HUES48 (cell line): Measurements from ENCODE around the gene ERC1.
A peak's percentile ranks its signal among the peaks of the same experiment; 100 is the strongest.

ENCODE experiments used
- H3K27ac ChIP-seq: one replicate; pipeline ENCODE4 v1.7.0; 2013; ENCODE audit warnings: low read depth, low read length, inconsistent platforms
- H3K27me3 ChIP-seq: 2 replicates; pipeline ENCODE4 v1.6.1; 2013; ENCODE audit warnings: mild to moderate bottlenecking, low read length; ENCODE audit not compliant: control insufficient read depth, insufficient read depth
- H3K36me3 ChIP-seq: 2 replicates; pipeline ENCODE4 v1.6.1; 2013; ENCODE audit warnings: low read length; ENCODE audit not compliant: control insufficient read depth, insufficient read depth
- H3K4me1 ChIP-seq: 2 replicates; pipeline ENCODE4 v1.6.1; 2013; ENCODE audit warnings: mild to moderate bottlenecking, low read length; ENCODE audit not compliant: control insufficient read depth, insufficient read depth
- H3K4me3 ChIP-seq: 2 replicates; pipeline ENCODE4 v1.5.1; 2013; ENCODE audit warnings: mild to moderate bottlenecking, low read depth, low read length
- H3K9ac ChIP-seq: 2 replicates; pipeline ENCODE4 v1.6.1; 2013; ENCODE audit warnings: mild to moderate bottlenecking, low read depth, low read length, moderate library complexity
- H3K9me3 ChIP-seq: 2 replicates; pipeline ENCODE4 v1.6.1; 2013; ENCODE audit warnings: low read length; ENCODE audit not compliant: control insufficient read depth, insufficient read depth

The ERC1 gene

DNA sequence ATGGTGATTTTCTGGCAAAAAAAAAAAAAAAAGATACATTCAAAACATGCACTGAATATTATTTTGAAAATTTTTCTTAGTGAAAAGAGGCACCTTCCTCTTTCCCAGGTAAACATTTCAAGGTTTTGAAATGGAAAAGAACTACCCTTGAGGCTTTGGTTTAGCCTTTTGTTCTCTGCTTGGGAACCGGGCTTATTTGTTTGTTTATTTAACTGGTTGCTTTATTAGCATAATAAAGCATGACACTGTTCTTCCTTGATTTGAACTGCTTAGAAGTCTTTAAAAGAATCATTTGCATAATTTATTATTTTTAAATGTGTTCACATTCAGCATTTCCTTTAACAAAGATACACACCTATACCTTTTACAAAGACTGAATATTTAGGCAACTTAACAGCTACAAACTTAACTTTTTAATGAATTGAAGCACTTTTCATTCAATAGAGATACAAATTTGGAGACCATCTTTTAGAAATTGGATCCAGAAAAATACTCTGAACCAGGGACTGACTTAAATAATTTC lies 428.9 kb downstream of the ERC1 start:
- Histone ChIP-seq H3K9ac (no peak overlapping the region), H3K36me3 (no peaks in the 10 kb centered on the region), H3K27ac (peak overlapping the region; percentile 94), H3K4me1 (peaks cover 20% of the 10 kb centered on the region), H3K9me3 (peaks cover 7% of the 10 kb centered on the region), H3K27me3 (peaks cover 4% of the 10 kb centered on the region; the same call in 1 of the 2 replicates), H3K4me3 (no peak overlapping the region)

DNA sequence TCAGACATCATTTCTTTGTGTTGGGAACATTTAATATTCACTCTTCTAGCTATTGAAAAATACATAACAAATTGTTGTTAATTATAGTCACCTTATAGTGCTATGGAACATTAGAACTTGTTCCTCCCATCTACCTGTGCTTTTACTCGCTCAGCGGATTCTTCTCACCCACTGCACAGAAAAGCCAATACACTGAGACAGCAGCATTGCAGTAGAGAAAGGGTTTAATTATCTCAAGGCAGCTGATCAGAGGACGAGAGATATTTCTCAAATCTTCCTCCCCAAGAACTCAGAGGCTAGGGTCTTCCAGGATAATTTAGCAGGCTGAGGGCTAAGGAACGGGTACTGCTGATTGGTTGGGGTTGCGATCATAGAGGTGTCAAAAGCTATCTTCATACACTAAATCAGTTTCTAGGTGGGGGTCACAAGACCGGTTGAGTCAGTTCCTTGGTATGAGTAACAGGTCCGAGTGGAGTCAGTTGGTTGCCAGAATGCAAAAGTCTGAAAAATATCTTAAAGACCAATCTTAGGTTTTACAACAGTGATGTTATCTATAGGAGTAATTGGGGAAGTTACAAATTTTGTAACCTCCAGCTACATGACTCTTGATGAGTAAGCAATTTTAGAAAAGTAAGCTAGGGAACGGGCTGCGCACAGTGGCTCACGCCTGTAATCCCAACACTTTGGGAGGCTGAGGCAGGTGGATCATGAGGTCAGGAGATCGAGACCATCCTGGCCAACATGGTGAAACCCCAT lies 430.2 kb downstream of the ERC1 start:
- Histone ChIP-seq H3K27me3 (peaks cover 4% of the 10 kb centered on the region; the same call in 1 of the 2 replicates), H3K27ac (no peak overlapping the region), H3K36me3 (no peaks in the 10 kb centered on the region), H3K9me3 (peaks cover 7% of the 10 kb centered on the region), H3K4me3 (no peak overlapping the region), H3K4me1 (peaks cover 19% of the 10 kb centered on the region), H3K9ac (no peak overlapping the region)

DNA sequence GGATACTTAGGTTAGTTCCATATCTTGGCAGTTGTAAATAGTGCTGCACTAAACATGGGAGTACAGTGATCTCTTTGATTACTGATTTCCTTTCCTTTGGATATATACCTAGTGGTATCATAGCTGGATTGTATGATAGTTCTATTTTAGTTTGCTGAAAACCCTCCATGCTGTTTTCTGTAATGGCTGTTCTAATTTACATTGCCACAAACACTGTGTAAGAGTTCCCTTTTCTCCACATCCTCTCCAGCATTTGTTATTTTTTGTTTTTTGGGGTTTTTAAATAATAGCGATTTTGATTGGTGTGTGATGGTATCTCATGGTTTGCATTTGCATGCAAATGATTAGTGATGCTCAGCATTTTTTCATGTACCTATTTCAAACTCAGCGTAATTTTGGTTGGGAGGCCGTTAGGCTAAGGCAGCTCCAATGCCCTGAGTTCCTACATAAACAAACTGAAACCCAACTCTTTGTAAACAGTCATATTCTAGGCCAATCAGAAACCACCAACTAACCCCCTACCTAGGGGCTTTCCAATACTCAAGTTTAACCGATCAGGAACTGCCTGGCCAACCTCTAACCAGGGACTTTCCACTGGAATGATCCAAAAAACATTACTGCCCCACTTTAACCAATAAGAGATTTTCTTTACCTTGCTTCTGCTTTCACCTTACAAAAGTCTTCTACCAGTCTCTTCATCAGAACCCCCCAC lies 431.7 kb downstream of the ERC1 start:
- H3K4me3 ChIP-seq = no peak overlapping the region
- peaks cover 4% of the 10 kb centered on the region; the same call in 1 of the 2 replicates for H3K27me3 ChIP-seq
- H3K36me3 ChIP-seq = no peaks in the 10 kb centered on the region
- peaks cover 7% of the 10 kb centered on the region for H3K9me3 ChIP-seq
- H3K27ac ChIP-seq = no peak overlapping the region
- H3K9ac ChIP-seq = no peak overlapping the region
- H3K4me1 ChIP-seq = peaks cover 10% of the 10 kb centered on the region

DNA sequence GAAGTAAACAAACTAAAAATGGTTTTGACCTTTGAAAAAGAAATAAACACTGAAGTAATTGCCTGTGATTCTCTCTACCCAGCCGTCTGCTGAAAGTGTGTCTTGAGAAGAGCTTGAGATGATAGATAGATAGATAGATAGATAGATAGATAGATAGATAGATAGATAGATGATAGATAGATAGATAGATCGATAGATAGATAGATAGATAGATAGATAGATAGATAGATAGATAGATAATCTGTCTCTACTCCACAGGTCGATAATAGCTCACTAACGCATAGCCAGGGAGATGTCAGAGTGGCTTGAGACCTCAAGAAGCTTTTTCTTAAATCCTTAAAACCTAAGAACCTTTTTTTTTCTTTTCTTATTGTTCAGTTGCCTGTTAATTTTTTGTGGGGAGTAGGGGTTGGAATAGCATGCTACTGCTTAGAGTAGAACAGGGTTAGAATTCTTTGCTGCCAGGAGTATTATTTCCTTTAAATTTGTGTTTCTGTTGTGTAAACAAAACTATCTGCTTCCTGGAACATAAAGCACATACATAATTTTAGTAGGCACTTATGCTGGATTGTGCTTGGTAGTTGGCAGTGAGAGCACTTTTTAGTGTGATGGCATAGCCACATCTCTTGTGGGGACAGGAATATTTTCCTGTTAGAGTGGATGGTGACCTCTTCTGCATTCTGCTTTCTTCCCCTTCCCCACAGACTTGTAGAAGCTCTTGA lies 433.8 kb downstream of the ERC1 start:
- no peaks in the 10 kb centered on the region for H3K27me3 ChIP-seq
- no peak overlapping the region for H3K27ac ChIP-seq
- peaks cover 7% of the 10 kb centered on the region for H3K9me3 ChIP-seq
- no peak overlapping the region for H3K9ac ChIP-seq
- H3K36me3 ChIP-seq = no peaks in the 10 kb centered on the region
- no peak overlapping the region for H3K4me3 ChIP-seq
- no peaks in the 10 kb centered on the region for H3K4me1 ChIP-seq

DNA sequence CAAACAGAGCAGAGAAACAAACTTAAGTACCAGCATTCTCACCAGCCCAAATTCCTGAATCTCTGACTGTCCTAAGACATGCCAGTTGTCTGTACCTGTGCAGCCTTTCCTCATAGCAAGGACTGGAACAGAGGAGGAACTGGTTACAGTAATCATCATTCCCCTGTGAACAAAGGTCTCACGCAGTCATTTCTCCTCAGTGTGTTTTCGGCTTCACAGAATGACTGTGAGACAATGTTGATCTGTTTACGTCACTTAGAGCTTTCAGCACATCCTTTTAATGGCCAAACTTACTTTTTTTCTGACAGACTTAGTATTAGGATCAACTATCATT lies 434.3 kb downstream of the ERC1 start:
- Histone ChIP-seq H3K4me1 (no peaks in the 10 kb centered on the region), H3K27ac (no peak overlapping the region), H3K27me3 (no peaks in the 10 kb centered on the region)

DNA sequence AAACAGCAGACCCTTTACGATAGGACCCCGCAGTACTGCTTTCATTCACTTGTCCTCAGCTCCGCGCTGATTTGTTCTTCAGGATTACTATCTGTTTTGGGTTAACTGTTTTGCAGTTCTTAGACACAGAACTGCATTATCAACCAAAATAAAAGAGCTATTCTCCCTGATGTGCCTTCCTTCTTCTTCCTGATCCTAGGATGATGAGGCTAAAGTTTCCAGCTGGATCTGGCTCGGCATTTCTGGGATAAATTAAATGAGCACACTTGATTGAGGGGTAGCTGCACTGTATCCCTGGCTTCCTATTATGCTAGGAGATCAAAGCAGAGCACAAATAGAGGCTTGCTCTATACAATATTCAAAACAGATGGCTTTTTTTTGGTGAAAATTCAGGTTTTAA lies 437.6 kb downstream of the ERC1 start:
- H3K4me1 ChIP-seq = no peaks in the 10 kb centered on the region

More for the DNA sequence above, 434.3 kb downstream of the ERC1 start:
- Histone ChIP-seq H3K4me3 (no peak overlapping the region), H3K9ac (no peak overlapping the region), H3K9me3 (peaks cover 7% of the 10 kb centered on the region), H3K36me3 (no peaks in the 10 kb centered on the region)

DNA sequence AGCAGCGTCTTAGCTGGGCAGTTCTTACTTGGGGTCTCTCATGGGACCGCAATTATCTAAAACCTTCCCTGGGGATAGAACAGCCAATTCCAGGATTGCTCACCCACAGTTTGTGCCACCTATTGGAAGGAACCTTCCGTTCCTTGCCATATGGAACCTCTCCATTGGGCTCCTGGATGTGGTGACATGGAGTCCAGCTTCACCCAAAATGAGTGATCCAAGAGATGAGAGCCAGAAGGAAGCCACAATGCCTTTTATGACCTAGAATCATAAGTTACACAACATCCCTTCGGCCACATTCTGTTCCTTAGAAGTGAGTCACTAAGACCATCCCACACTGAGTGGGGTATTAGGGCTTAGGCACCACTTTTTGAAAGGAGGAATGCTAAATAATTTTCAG lies 439.0 kb downstream of the ERC1 start:
- no peaks in the 10 kb centered on the region for H3K27me3 ChIP-seq
- no peaks in the 10 kb centered on the region for H3K36me3 ChIP-seq
- H3K4me3 ChIP-seq = no peak overlapping the region
- no peaks in the 10 kb centered on the region for H3K9me3 ChIP-seq
- H3K27ac ChIP-seq = no peak overlapping the region
- no peaks in the 10 kb centered on the region for H3K4me1 ChIP-seq
- no peak overlapping the region for H3K9ac ChIP-seq

More for the DNA sequence above, 437.6 kb downstream of the ERC1 start:
- Histone ChIP-seq H3K4me3 (no peak overlapping the region), H3K27ac (no peak overlapping the region), H3K9me3 (no peaks in the 10 kb centered on the region), H3K9ac (no peak overlapping the region), H3K27me3 (no peaks in the 10 kb centered on the region), H3K36me3 (no peaks in the 10 kb centered on the region)

DNA sequence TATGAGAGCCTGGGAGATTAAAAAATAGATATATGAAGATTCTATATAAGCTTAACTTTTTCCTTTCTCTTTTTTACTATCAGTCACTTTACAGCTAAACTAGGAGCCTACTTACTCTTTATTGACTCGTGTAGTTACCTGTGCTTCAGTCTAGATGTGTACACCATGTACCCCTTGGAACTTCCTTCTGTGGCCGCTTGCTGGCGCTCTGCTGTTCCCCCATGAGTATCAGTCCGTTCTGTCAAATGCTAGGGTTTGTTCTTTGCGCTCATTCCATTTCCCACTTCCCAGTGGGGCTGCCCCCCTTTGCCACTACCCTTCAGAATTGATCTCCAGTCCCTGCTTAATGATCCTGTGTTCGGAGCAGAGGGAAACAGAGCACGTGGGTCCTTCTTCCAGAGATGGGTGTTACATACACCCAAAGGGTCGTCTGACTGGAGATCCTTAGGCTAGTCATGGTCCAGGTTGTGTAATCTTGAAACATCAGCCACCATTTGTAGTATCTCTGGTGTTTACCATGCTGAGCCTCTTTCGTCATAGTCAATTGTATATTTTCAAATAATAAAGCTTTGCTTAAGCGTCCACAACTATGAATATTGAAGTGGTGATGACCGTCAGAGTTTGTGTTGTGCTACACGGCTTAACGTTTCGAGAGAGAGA lies 443.4 kb downstream of the ERC1 start:
- no peaks in the 10 kb centered on the region for H3K27me3 ChIP-seq
- H3K27ac ChIP-seq = no peak overlapping the region
- H3K36me3 ChIP-seq = no peaks in the 10 kb centered on the region
- H3K9me3 ChIP-seq = no peaks in the 10 kb centered on the region
- H3K4me3 ChIP-seq = no peak overlapping the region
- H3K9ac ChIP-seq = no peak overlapping the region
- no peaks in the 10 kb centered on the region for H3K4me1 ChIP-seq

DNA sequence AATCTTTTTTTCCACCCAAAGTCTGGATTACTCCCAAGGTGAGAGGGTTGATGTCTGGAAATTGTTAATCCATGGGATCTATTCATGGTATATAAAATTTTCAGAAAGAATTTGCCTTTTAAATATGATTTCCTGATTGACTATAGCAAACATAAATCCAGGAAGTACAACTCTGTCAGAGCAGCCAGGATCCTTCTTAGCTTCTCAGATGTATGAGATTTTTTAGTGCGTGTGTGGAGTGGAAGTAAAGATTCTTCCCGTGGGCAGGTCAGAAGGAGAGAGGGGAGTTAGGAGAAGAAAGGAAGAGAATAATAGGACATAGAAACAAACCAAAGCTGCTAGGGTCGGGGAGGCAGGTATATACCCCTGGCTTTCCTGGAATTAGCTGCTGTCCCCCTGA lies 444.0 kb downstream of the ERC1 start:
- no peak overlapping the region for H3K27ac ChIP-seq
- H3K27me3 ChIP-seq = no peaks in the 10 kb centered on the region
- H3K9ac ChIP-seq = no peak overlapping the region
- no peaks in the 10 kb centered on the region for H3K9me3 ChIP-seq
- H3K36me3 ChIP-seq = no peaks in the 10 kb centered on the region
- H3K4me3 ChIP-seq = no peak overlapping the region
- no peaks in the 10 kb centered on the region for H3K4me1 ChIP-seq

DNA sequence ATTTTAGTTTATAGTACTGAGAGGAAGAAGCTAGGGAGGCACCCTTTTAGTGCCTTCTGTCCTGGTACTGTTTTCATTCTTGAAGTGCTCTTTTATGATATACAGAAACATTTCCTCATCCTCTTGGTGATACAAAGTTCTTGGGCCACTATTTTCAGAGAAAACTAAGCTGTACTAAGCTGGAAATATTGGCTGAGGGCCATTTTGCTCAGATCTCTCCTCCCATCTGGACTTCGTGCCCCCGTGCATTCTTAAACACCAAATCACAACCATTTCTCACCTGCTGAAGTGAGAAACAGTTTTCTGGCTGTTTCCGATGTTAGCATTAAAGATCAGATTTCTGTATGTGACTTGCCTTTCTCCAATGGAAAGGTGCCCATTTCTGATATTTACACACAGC lies 444.4 kb downstream of the ERC1 start:
- Histone ChIP-seq H3K36me3 (no peaks in the 10 kb centered on the region), H3K9ac (no peak overlapping the region), H3K9me3 (no peaks in the 10 kb centered on the region), H3K27ac (no peak overlapping the region), H3K4me1 (no peaks in the 10 kb centered on the region), H3K4me3 (no peak overlapping the region), H3K27me3 (no peaks in the 10 kb centered on the region)
